ENCODE data around the gene ABTB2. TPM values are rescaled to one million over a fixed set of nuclear protein-coding genes. Genes with fewer than 3 reads are reported as not detected.

The ABTB2 gene
- total RNA-seq, 1 donor from 2014 or later = 3.2 TPM

DNA sequence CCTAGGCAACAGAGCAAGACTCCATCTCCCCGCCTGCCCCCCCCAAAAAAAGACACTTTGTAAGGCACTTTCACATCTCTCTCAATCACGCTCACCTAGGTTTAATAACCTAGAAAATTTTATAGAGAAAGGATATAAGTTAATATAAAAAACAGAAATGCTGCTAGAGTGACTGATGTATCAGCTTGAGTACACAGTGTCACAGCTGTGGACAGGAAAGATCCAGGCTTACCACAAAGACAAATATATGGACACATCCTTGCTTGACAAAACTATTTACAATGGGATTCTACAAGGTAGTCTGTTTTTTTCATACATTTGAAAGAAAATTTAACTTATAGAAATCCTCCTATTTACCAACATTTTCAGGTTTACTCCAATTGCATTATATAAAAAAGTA, 96.7 kb downstream of the ABTB2 start:
- H3K4me1 ChIP-seq = peaks cover 2% of the 10 kb centered on the region
- ATAC-seq (no peak), DNase-seq (no peak)
- no peak overlapping the region for H3K4me3 ChIP-seq
- no peaks in the 10 kb centered on the region for H3K36me3 ChIP-seq
- no peaks in the 10 kb centered on the region for H3K9me3 ChIP-seq
- no peak overlapping the region for H3K27ac ChIP-seq
- TF ChIP-seq, protein P1, sequence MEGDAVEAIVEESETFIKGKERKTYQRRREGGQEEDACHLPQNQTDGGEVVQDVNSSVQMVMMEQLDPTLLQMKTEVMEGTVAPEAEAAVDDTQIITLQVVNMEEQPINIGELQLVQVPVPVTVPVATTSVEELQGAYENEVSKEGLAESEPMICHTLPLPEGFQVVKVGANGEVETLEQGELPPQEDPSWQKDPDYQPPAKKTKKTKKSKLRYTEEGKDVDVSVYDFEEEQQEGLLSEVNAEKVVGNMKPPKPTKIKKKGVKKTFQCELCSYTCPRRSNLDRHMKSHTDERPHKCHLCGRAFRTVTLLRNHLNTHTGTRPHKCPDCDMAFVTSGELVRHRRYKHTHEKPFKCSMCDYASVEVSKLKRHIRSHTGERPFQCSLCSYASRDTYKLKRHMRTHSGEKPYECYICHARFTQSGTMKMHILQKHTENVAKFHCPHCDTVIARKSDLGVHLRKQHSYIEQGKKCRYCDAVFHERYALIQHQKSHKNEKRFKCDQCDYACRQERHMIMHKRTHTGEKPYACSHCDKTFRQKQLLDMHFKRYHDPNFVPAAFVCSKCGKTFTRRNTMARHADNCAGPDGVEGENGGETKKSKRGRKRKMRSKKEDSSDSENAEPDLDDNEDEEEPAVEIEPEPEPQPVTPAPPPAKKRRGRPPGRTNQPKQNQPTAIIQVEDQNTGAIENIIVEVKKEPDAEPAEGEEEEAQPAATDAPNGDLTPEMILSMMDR (IDR thresholded peaks at IDR 0.05) = no peak
- H3K27me3 ChIP-seq = no peaks in the 10 kb centered on the region
- intact Hi-C loops (cut with DNase I) = no loop called here

DNA sequence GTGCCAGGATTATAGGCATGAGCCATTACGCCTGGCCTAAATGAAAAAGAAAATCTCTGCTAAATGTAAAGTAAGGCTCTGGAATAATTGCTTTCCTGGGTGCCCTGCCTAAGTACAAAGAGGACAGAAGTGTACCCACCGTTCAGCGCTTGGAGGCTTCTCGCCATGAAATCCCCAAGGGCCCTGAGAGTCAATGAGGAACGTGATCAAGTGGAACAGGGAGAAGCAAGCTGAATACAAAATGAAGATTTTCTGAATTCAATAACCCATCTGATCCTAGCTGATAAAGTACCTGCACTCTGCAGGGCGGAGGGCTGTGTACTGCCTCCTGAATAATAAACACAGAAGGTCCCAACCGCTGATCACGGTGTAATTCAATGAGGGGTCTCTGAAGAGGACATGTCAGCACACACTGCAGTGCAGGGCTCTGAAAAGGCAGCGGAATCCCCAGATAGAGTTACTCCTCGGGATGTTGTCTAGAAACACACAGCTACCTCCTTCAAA, 97.7 kb downstream of the ABTB2 start:
- TF ChIP-seq, protein P1 (IDR thresholded peaks at IDR 0.05) = no peak
- Histone ChIP-seq H3K9me3 (no peaks in the 10 kb centered on the region), H3K4me1 (no peaks in the 10 kb centered on the region), H3K36me3 (no peaks in the 10 kb centered on the region), H3K4me3 (no peak overlapping the region), H3K27ac (no peak overlapping the region), H3K27me3 (no peaks in the 10 kb centered on the region)
- DNase-seq (no peak), ATAC-seq (no peak)
- intact Hi-C loops (cut with DNase I) = no loop called here

DNA sequence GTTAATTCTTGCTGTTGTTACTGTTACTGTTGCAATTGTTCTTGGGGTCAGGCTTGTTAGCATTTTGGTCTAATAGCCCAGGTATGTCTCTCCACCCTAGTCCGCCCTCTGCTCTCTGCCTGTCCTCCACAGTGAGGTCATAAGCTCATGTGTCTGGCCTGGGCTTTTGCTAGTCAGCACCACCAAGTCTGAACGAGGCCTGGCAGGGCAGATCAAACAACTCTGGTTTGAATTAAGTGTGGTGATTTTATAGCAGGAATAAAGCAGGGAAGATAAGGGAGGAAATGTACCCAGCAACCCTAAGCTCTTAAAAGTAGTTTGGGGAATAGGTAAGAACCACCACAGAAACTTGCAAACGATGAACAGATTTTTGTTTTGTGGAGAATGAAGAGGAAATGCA, 98.7 kb downstream of the ABTB2 start:
- H3K4me3 ChIP-seq = no peak overlapping the region
- no peaks in the 10 kb centered on the region for H3K36me3 ChIP-seq
- no peak for ATAC-seq
- intact Hi-C loops (cut with DNase I) = no loop called here
- no peaks in the 10 kb centered on the region for H3K4me1 ChIP-seq
- H3K27ac ChIP-seq = no peak overlapping the region
- no peak for DNase-seq
- no peaks in the 10 kb centered on the region for H3K27me3 ChIP-seq
- TF ChIP-seq, protein P1 (IDR thresholded peaks at IDR 0.05) = no peak
- H3K9me3 ChIP-seq = no peaks in the 10 kb centered on the region

DNA sequence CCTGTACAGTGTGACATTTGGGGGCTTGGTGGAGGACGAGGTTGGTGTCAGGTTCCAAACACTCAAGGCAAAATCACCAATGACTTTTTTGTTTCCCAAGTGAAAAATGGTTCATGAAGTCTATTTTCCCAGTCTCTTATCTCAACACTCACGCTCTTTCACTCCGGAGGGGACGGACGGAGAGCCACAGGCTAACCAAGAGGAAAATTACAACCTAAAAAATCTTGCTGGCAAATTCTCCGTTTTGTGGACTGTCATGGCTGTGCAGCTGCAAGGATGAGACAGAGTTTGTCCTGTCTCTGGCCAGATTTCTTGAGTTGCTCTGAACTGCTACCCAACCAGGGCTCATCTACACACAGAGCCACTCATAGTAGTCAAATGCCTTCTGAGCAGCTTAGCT, 101.2 kb downstream of the ABTB2 start:
- intact Hi-C loops (cut with DNase I) = no loop called here
- no peaks in the 10 kb centered on the region for H3K9me3 ChIP-seq
- no peaks in the 10 kb centered on the region for H3K4me1 ChIP-seq
- no peak for DNase-seq
- no peak for ATAC-seq
- TF ChIP-seq, protein P1 (IDR thresholded peaks at IDR 0.05) = no peak
- no peaks in the 10 kb centered on the region for H3K36me3 ChIP-seq
- H3K27ac ChIP-seq = no peak overlapping the region
- no peaks in the 10 kb centered on the region for H3K27me3 ChIP-seq
- no peak overlapping the region for H3K4me3 ChIP-seq

DNA sequence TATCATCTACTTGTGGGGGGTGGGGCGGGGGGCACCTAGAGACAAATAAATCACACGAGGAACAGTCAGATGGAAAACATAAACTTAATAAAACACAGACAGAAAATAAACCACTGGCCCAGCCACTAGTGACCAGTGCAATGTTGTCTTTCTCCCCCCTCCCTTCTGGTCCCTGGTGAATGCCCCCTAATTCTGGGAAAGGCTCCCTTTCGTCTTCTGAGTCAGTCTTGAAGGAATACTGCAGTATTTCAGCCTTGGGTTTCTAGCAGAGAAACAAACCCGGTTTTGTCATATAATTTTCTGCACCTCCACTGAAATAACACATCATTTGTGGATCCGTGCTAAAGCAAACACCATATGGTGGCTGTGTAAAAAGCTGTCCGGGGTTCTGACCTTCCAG, 101.7 kb downstream of the ABTB2 start:
- DNase-seq = no peak
- H3K9me3 ChIP-seq = no peaks in the 10 kb centered on the region
- no peaks in the 10 kb centered on the region for H3K27me3 ChIP-seq
- TF ChIP-seq, protein P1 (IDR thresholded peaks at IDR 0.05) = no peak
- H3K4me3 ChIP-seq = no peak overlapping the region
- ATAC-seq = no peak
- intact Hi-C loops (cut with DNase I) = no loop called here
- H3K27ac ChIP-seq = no peak overlapping the region
- H3K36me3 ChIP-seq = no peaks in the 10 kb centered on the region
- peaks cover 4% of the 10 kb centered on the region for H3K4me1 ChIP-seq

DNA sequence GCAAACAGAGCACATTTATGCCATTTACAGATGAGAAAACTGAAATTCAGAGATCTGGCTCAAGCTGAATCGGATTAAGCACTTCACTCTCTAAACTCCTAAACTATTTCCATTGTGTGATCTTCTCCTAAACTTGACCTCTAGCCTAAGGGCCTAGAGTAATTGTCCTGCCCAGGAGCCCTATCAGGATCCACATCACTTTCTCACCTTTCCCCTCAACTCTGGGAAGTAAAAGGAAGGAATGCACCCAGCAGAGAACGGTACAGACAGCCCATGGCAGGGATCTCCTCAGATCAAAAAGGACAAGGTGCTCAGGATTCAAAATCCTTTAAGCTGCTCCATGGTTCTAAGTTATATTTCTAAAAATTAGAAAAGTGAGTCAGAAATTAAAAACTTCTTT, 102.7 kb downstream of the ABTB2 start:
- intact Hi-C loops (cut with DNase I) = no loop called here
- Histone ChIP-seq H3K4me3 (no peak overlapping the region), H3K27me3 (no peaks in the 10 kb centered on the region), H3K27ac (no peak overlapping the region), H3K4me1 (peaks cover 10% of the 10 kb centered on the region), H3K9me3 (no peaks in the 10 kb centered on the region), H3K36me3 (no peaks in the 10 kb centered on the region)
- TF ChIP-seq, protein P1 (IDR thresholded peaks at IDR 0.05) = no peak
- no peak for DNase-seq
- ATAC-seq = no peak
